Transverse colon (tissue), 4 donors: ENCODE results near the gene PPP2R3C.

Experiments
- POLR2A ChIP-seq: fragments of 450-650 bp; IDR thresholded peaks from one replicate; pipeline ENCODE4 v1.6.1; 2016; ENCODE audit warnings: antibody characterized with exemption, mild to moderate bottlenecking, moderate library complexity
- POLR2AphosphoS5 ChIP-seq, 3 donors: sonication (generic); formaldehyde crosslinking; IDR thresholded peaks; one replicate each; pipeline ENCODE4 v1.6.1; 2016; ENCODE audit warnings: antibody characterized with exemption in 3 of 3
- TF ChIP-seq, protein P1 (sequence below), 5 experiments: fragments of 200-600 bp in 3 of 5; fragments of 450-650 bp in 2 of 5; sonication (generic) in 3 of 5; IDR thresholded peaks; 1 replicate in 2 of 5; 2 replicates in 3 of 5; pipeline ENCODE4 v1.5.1; 2016 to 2017; ENCODE audit warnings: antibody characterized with exemption in 5 of 5, inconsistent platforms in 3 of 5, mild to moderate bottlenecking in 2 of 5, moderate library complexity in 1 of 5

DNA sequence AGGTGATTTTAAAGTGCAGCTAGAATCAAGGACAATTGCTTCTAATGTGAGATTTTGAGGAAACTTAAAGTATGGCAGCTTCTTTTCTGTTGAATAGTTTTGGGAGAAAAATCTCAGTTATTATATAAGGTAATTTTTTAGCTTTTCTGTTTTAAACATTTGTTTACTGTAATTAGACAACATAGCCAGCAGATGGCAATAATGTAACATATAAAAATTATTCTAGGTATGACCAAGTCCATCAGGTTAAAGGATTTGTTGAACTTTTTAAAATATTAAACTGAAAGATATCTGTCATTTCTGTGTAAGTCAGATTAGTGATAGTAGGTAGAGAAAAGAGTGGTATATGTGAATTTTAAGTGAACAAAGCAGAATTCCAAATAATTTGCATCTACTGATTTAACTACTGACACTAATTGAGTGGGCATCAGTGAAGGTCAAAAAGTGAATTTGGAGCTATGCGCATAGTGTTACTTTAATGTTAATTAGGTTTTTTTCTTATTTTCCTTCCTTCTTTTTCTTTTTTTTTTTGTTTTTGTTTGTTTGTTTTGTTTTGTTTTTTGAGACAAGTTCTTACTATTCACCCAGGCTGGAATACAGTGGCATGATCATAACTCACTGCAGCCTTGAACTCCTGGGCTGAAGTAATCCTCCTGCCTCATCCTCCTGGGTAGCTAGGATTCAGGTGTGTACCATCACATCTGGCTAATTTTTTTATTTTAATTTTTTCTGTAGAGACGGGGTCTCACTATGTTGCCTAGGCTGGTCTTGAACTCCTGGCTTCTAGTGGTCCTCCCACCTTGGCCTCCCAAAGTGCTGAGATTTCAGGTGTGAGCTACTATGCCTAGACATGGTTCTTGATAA lies 19.2 kb upstream of the PPP2R3C start:
- TF ChIP-seq POLR2A (no peak), POLR2AphosphoS5 (IDR thresholded peaks at IDR 0.05) (no peak)
- TF ChIP-seq, protein P1, sequence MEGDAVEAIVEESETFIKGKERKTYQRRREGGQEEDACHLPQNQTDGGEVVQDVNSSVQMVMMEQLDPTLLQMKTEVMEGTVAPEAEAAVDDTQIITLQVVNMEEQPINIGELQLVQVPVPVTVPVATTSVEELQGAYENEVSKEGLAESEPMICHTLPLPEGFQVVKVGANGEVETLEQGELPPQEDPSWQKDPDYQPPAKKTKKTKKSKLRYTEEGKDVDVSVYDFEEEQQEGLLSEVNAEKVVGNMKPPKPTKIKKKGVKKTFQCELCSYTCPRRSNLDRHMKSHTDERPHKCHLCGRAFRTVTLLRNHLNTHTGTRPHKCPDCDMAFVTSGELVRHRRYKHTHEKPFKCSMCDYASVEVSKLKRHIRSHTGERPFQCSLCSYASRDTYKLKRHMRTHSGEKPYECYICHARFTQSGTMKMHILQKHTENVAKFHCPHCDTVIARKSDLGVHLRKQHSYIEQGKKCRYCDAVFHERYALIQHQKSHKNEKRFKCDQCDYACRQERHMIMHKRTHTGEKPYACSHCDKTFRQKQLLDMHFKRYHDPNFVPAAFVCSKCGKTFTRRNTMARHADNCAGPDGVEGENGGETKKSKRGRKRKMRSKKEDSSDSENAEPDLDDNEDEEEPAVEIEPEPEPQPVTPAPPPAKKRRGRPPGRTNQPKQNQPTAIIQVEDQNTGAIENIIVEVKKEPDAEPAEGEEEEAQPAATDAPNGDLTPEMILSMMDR (IDR thresholded peaks at IDR 0.05) = peak; percentile 34 to 63 (median 44)
